GM19238 (cell line): ENCODE data around the gene PPP1R3E.

Experiments used
- DNase-seq: peaks from one replicate; pipeline ENCODE4 v3.0.0; 2011; ENCODE audit warnings: low spot score; ENCODE audit not compliant: insufficient read length

The PPP1R3E gene

GRCh38 chr14:23322568-23323517 is 20.2 kb upstream of the PPP1R3E start:
- DNase-seq, result no peak

- DNase-seq, result peak; percentile 41
Measured at GRCh38 chr14:23321572-23322547, 19.2 kb upstream of the PPP1R3E start.

GRCh38 chr14:23320584-23321571 is 18.2 kb upstream of the PPP1R3E start, which contains the start of gene PABPN1:
TSS of gene PABPN1 (plus strand) at chr14:23321457. CDS start at chr14:23321470, 13 bp downstream.
- peak; percentile 97 for DNase-seq

- DNase-seq, result no peak
Measured at GRCh38 chr14:23319746-23320583, 17.3 kb upstream of the PPP1R3E start.

GRCh38 chr14:23316300-23316699 is 13.6 kb upstream of the PPP1R3E start:
- no peak for DNase-seq

GRCh38 chr14:23310546-23310945 is 7.9 kb upstream of the PPP1R3E start:
- no peak for DNase-seq

GRCh38 chr14:23308721-23309445 is 6.2 kb upstream of the PPP1R3E start:
- no peak for DNase-seq

GRCh38 chr14:23307687-23308644 is 5.3 kb upstream of the PPP1R3E start:
- DNase-seq, result no peak

- no peak for DNase-seq
Measured at GRCh38 chr14:23307146-23307530, 4.5 kb upstream of the PPP1R3E start.

GRCh38 chr14:23306412-23307145 is 3.9 kb upstream of the PPP1R3E start, which contains the start of gene BCL2L2:
TSS of gene BCL2L2 (plus strand) at chr14:23306833. CDS start at chr14:23307768, 935 bp downstream.
- peak; percentile 57 for DNase-seq

- no peak for DNase-seq
Measured at GRCh38 chr14:23301969-23302289, 730 bp downstream of the PPP1R3E start.

GRCh38 chr14:23301288-23301968 is 1.2 kb downstream of the PPP1R3E start:
- peak; percentile 98 for DNase-seq

- no peak for DNase-seq
Measured at GRCh38 chr14:23300687-23301223, 1.9 kb downstream of the PPP1R3E start.

GRCh38 chr14:23299986-23300686 is 2.5 kb downstream of the PPP1R3E start:
- DNase-seq, result no peak

GRCh38 chr14:23299211-23299957 is 3.3 kb downstream of the PPP1R3E start:
- no peak for DNase-seq
